Measurements from ENCODE around the gene SCN2B.

Gene SCN2B

GRCh38 chr11:118142809-118143208, 33.6 kb downstream of the SCN2B start:
- POLR2A ChIA-PET: no interaction called here
- H3K4me3 ChIP-seq (ENCODE audit: low read depth, low read length): no peak overlapping the region
- DNase-seq (ENCODE audit: low read depth, low spot score): no peak
- CTCF ChIA-PET: interaction anchor here (0.9 to 5.6 kb wide), 5 partner anchors 9 to 211 kb away, joined by 3 to 63 read pairs (median 6); partner anchors contain the start of gene SCN4B
- TF ChIP-seq CTCF (IDR thresholded peaks at IDR 0.05; ENCODE audit: insufficient read depth, low read length, missing control alignments): no peak

- ChIA-PET POLR2A (no interaction called here), CTCF (interaction anchor here (3.6 kb wide), 1 partner anchor 29 kb away, joined by 63 read pairs; no protein-coding TSS in a partner anchor)
- no peak for DNase-seq (ENCODE audit: low read depth, low spot score)
- TF ChIP-seq CTCF (IDR thresholded peaks at IDR 0.05; ENCODE audit: insufficient read depth, low read length, missing control alignments): no peak
- no peak overlapping the region for H3K4me3 ChIP-seq (ENCODE audit: low read depth, low read length)
Observed at GRCh38 chr11:118142081-118142480, 34.4 kb downstream of the SCN2B start.

GRCh38 chr11:118139578-118139977, 36.9 kb downstream of the SCN2B start:
- no peak overlapping the region for H3K4me3 ChIP-seq (ENCODE audit: low read depth, low read length)
- no peak for TF ChIP-seq CTCF (IDR thresholded peaks at IDR 0.05; ENCODE audit: insufficient read depth, low read length, missing control alignments)
- ChIA-PET CTCF (interaction anchor here (3.6 kb wide), 1 partner anchor 32 kb away, joined by 13 read pairs; no protein-coding TSS in a partner anchor), POLR2A (no interaction called here)
- no peak for DNase-seq (ENCODE audit: low read depth, low spot score)

GRCh38 chr11:118138839-118139420, 37.5 kb downstream of the SCN2B start:
- H3K4me3 ChIP-seq (ENCODE audit: low read depth, low read length): no peak overlapping the region
- DNase-seq (ENCODE audit: low read depth, low spot score): no peak
- TF ChIP-seq CTCF (IDR thresholded peaks at IDR 0.05; ENCODE audit: insufficient read depth, low read length, missing control alignments): no peak
- CTCF ChIA-PET: interaction anchor here (3.6 kb wide), 1 partner anchor 33 kb away, joined by 13 read pairs; no protein-coding TSS in a partner anchor
- POLR2A ChIA-PET: no interaction called here

- ChIA-PET CTCF (interaction anchor here (1.1 to 3.6 kb wide), 2 partner anchors 35 kb away, joined by 3 to 13 read pairs; no protein-coding TSS in a partner anchor), POLR2A (no interaction called here)
- no peak for TF ChIP-seq CTCF (IDR thresholded peaks at IDR 0.05; ENCODE audit: insufficient read depth, low read length, missing control alignments)
- no peak overlapping the region for H3K4me3 ChIP-seq (ENCODE audit: low read depth, low read length)
- DNase-seq (ENCODE audit: low read depth, low spot score): no peak
Observed at GRCh38 chr11:118136801-118137200, 39.6 kb downstream of the SCN2B start.

GRCh38 chr11:118136341-118136740, 40.1 kb downstream of the SCN2B start:
- CTCF ChIA-PET: interaction anchor here (1.1 kb wide), 1 partner anchor 36 kb away, joined by 3 read pairs; no protein-coding TSS in a partner anchor
- TF ChIP-seq CTCF (IDR thresholded peaks at IDR 0.05; ENCODE audit: insufficient read depth, low read length, missing control alignments): no peak
- H3K4me3 ChIP-seq (ENCODE audit: low read depth, low read length): no peak overlapping the region
- POLR2A ChIA-PET: no interaction called here
- no peak for DNase-seq (ENCODE audit: low read depth, low spot score)

Data from AG04449 (cell line).